Activated CD4-positive, CD25-positive, alpha-beta regulatory T cell (primary cell): ENCODE data around the gene GAS2.

Experiments
- DNase-seq, 4 experiments: peaks; one replicate each; lab custom pipeline; 2025; lab: John Stamatoyannopoulos, UW

The GAS2 gene

GRCh38 chr11:22728600-22729389, 62.4 kb downstream of the GAS2 start:
- DNase-seq = no peak

GRCh38 chr11:22730319-22730718, 63.9 kb downstream of the GAS2 start:
- DNase-seq = no peak

GRCh38 chr11:22732588-22732987, 66.2 kb downstream of the GAS2 start:
- no peak for DNase-seq

GRCh38 chr11:22733475-22734248, 67.3 kb downstream of the GAS2 start:
- no peak for DNase-seq

GRCh38 chr11:22734628-22735345, 68.4 kb downstream of the GAS2 start:
- no peak for DNase-seq

- no peak for DNase-seq
Observed at GRCh38 chr11:22742157-22742613, 75.8 kb downstream of the GAS2 start.

GRCh38 chr11:22749536-22749935, 83.1 kb downstream of the GAS2 start:
- DNase-seq = no peak

GRCh38 chr11:22752908-22753310, 86.5 kb downstream of the GAS2 start:
- DNase-seq = no peak

- no peak for DNase-seq
Observed at GRCh38 chr11:22753416-22753815, 87.0 kb downstream of the GAS2 start.

GRCh38 chr11:22761066-22761465, 94.7 kb downstream of the GAS2 start:
- no peak for DNase-seq

- no peak for DNase-seq
Observed at GRCh38 chr11:22763166-22763565, 96.8 kb downstream of the GAS2 start.

GRCh38 chr11:22764735-22765134, 98.3 kb downstream of the GAS2 start:
- no peak for DNase-seq

- DNase-seq = no peak
Observed at GRCh38 chr11:22768281-22768680, 101.9 kb downstream of the GAS2 start.

- no peak for DNase-seq
Observed at GRCh38 chr11:22769081-22769480, 102.7 kb downstream of the GAS2 start.

- DNase-seq = no peak
Observed at GRCh38 chr11:22774716-22775115, 108.3 kb downstream of the GAS2 start.

GRCh38 chr11:22775248-22775647, 108.8 kb downstream of the GAS2 start:
- no peak for DNase-seq

GRCh38 chr11:22778642-22779041, 112.2 kb downstream of the GAS2 start:
- DNase-seq = no peak

GRCh38 chr11:22779850-22780249, 113.4 kb downstream of the GAS2 start:
- no peak for DNase-seq

- DNase-seq = no peak
Observed at GRCh38 chr11:22780952-22781593, 114.7 kb downstream of the GAS2 start.

- no peak for DNase-seq
Observed at GRCh38 chr11:22785251-22785650, 118.8 kb downstream of the GAS2 start.

GRCh38 chr11:22786475-22786874, 120.1 kb downstream of the GAS2 start:
- no peak for DNase-seq

GRCh38 chr11:22787055-22787454, 120.6 kb downstream of the GAS2 start:
- DNase-seq = no peak
